ENCODE results near the gene PHF13.
A peak's percentile ranks its signal among the peaks of the same experiment; 100 is the strongest.

The PHF13 gene

DNA sequence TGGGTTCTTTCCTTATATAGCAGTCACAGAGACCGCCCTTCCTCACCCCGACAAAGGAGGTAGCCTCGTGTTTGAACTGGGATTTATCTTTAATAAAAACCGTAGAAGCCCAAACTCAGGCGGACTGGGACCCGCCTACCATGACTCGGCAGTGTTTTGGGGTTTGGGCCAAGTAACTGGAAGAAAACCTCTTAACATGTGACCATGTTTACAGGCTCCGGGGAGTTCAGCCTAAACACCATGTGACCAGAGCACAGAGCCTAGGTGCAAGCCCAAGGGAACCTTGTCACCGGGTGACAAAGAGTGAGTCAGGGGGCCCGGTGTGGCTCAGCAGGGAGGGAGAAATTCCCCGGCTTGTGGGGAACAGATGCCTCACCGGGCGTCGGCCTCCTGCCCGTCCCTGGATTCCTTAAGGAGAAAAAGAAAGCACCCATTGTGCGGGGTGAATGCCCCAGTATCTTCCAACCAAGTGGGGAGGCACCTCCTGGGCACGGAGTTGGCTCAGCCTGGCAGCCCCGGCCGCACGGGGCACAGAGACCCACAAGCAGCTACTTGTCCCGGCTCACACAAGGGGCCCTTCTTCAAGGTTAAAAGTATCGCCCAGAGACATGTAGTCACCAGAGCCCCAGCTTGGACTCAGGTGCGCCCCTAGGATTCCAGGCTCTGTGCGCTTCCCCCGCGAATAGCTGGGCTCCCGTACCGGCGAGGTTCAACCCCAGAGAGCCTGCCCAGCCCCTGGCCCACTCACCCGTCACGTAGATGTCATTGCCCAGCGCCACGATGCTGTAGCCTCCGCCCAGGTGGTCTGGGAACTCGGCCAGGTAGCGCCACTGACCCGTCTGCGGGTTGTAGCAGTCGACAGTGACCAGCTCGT lies 12.2 kb upstream of the PHF13 start:
- no peak for TF ChIP-seq CTCF (IDR thresholded peaks at IDR 0.05)

GRCh38 chr1:6601923-6602668 lies 11.4 kb upstream of the PHF13 start:
- TF ChIP-seq CTCF (IDR thresholded peaks at IDR 0.05), result 0 out of 2 replicates have a peak, but pooled peaks have one; percentile 12

- no peak for TF ChIP-seq CTCF (IDR thresholded peaks at IDR 0.05)
Observed at GRCh38 chr1:6602669-6603237, 10.8 kb upstream of the PHF13 start, which contains the start of gene KLHL21. Gene KLHL21, minus strand, starts transcription at chr1:6602869. Its CDS starts 52 bp downstream, at chr1:6602817.

DNA sequence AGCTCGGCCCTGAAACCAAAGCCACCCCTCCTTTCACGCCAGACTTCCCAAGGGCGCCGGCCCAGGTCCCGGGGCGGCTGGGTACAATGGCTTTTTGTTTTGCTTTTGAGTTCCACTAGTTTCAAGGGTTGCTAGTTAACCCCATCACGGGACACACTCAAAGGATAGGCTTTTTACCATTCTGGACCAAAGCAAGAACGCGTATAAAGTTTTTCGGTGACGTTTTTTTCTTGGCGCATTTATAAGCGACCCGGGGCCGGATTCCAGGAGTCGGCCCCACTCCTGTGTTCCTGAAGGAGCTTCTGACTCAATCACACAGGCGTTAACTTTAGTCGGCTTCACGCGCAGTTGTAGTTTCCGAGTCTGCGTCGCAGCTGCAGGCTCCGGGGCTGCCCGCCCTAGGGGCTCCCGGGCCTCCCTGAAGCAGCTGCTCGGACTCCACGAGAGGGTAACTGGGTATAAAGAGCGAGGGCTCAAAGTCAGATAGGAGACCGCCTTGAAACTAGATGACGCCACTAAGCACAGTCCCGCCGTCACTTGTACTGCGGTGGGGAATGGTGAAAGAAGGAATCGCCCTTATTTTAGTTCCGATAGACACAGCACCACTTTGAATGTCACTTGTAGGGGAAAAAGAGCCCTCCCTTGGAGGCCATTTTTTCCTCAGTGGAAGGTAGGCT lies 10.2 kb upstream of the PHF13 start:
- TF ChIP-seq CTCF (IDR thresholded peaks at IDR 0.05), result no peak

DNA sequence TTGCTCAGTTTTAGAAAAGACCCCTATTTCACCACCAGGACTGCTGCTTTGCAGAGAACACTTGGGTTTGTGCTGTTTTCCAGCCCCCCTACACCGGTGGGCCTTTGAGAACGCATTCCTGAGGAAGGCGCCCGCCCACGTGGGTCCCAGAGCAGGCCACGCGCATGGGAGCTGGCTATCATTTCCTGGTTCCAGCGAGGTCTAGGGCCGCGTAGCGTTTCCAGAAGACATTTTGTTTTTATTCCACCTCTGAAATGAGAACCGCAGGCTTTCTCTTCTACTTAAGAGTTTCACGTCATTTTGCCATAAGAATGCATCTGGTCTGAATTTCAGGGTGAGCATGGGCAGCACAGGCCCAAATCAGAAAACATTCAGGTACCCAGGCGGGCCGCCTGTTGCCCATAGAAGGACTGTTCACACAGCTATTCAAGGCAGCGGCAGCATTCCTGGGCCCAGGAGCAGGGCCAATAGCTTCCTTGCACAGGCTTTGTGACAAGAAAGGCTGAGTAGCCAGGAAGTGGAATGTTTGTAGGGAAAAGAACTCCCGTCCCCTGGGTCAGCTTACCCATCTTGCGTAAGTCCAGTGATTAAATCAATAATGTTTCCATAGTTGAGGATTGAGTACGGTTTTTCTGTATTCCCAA lies 9.5 kb upstream of the PHF13 start:
- no peak for TF ChIP-seq CTCF (IDR thresholded peaks at IDR 0.05)

- no peak for TF ChIP-seq CTCF (IDR thresholded peaks at IDR 0.05)
Observed at GRCh38 chr1:6612641-6613360, 730 bp upstream of the PHF13 start.

All from LNCAP (cell line).